Retinal pigment epithelial cell (primary cell): Measurements from ENCODE around the gene PPOX.

Source experiments
- DNase-seq: peaks from one replicate; pipeline ENCODE4 v3.0.0-alpha.2; 2010; ENCODE audit warnings: low read depth
- H3K4me3 ChIP-seq: 2 replicates; pipeline ENCODE4 v1.5.1; 2011; ENCODE audit warnings: mild to moderate bottlenecking, low read length, control low read depth, moderate library complexity
- CTCF ChIP-seq: conservative IDR thresholded peaks from 2 replicates; pipeline ENCODE4 v1.5.1; 2011; ENCODE audit warnings: low read depth, low read length, control low read depth, inconsistent platforms

The PPOX gene

DNA sequence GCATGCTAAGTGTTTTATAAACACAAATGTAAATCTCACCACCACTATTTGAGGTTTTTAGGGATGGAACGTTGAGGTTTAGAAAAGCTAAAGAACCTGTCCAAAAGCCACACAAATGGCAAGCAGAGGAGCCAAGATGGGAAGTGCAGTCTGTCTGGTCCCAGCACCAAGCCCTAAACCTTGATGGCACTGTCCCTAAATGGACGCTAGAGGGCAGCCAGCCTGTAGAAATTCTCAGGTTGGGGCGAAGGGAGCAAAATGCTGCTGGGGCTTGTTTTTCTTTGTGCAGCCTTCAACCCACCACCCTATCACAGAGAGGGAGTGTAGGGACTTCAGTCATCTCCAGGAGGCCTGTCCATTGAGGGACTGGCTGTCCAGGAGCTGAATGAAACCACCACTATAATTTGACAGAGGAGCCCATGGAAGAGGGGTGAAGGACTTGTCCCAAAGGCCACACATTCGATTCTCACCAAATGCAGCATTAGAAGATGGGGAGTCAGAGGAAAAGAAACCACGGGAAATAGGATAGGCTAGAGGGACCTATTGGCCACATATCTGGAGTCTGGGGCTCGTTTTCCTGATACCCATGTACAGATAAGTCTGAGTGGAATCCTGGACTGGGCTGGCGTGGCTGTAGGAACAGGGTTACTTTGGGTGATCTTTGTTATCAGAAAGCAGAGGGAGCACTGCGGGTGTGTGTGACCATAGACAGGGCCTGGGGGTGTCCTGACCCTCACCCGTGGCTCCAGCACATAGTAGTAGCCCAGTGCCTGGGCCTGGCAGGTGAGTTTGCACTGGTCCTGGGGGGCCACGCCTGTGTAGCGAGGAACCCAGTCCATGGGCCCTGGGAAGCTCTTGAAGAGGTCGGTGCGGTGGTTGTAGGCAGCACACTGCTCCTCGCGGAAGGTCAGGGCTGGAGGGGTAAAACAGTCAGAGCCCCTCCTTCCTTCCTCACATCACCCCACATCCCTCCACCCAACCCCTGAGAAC is 26.5 kb downstream of the PPOX start:
- H3K4me3 ChIP-seq = no peak overlapping the region
- no peak for DNase-seq

DNA sequence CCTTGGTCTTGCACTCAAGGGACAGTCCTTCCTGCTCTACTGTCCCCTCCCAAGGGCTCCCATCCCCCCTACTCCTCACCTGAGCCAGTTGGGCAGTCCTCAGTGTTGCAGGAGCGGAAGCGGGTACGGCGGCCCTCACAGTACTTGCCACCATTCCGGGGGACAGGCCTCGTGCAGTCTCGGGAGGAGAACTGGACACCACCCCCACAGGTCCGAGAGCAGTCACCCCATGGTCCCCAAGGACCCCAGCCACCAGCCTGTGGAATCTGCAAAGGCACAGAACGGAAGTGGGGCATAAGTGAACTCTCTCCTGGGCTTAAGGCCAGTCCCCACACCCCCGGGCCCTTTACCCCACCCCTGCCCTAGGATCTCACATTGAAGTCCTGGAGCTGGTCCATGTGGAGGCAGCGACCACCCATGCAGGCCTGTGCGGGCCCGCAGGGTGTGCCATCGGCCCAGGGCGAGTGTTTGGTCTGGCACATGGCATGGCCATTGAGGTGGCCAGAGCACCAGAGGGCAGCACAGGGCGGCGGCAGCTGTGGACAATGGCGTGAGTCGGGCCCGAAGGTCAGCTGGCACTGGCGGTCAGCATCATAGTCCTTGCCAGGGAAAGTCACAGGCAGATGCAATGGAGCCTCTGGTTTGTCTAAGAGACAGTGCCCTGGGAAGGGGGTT is 27.5 kb downstream of the PPOX start:
- H3K4me3 ChIP-seq = no peak overlapping the region
- DNase-seq = no peak
- no peak for TF ChIP-seq CTCF

More for the DNA sequence above, 26.5 kb downstream of the PPOX start:
- peak; percentile 96 for TF ChIP-seq CTCF

DNA sequence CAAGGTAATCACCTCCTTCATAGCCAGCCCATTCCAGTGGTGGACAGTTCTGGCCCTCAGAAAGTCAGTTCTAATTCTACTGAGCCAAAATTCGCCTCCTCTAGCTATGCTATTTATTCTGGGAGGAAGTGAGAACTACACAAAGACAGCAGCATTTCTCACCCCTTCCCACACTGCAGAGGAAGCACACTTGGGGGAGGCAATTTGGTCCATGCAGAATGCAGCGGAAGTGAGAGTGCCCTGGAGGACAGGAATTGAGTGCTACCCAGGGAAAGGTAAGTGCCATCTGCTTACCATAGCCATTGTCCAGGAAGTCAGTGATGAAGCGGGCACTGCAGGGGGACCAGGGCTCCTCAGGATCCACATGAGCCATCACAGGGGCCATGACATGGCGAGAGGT is 28.9 kb downstream of the PPOX start:
- no peak for TF ChIP-seq CTCF
- H3K4me3 ChIP-seq = no peak overlapping the region
- DNase-seq = no peak

DNA sequence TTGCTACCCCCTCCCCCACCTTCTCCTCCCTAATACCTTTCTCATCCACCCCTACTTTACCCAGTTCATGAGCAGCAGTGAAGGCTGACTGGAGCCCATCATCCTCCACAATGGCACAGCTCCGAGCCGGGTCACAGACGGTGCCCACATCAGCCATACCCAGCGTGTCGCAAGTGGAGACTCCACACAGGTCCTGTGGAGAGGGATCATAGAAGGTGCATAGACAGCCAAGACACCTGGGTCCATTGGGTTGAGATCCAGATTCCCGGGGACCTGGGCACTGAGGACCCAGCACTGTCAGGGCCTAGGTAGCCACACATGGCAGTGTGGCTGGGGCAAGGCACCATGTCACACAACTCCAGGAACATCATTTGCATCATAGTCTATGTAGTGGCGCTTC is 29.9 kb downstream of the PPOX start:
- H3K4me3 ChIP-seq = no peak overlapping the region
- no peak for DNase-seq
- TF ChIP-seq CTCF = no peak

DNA sequence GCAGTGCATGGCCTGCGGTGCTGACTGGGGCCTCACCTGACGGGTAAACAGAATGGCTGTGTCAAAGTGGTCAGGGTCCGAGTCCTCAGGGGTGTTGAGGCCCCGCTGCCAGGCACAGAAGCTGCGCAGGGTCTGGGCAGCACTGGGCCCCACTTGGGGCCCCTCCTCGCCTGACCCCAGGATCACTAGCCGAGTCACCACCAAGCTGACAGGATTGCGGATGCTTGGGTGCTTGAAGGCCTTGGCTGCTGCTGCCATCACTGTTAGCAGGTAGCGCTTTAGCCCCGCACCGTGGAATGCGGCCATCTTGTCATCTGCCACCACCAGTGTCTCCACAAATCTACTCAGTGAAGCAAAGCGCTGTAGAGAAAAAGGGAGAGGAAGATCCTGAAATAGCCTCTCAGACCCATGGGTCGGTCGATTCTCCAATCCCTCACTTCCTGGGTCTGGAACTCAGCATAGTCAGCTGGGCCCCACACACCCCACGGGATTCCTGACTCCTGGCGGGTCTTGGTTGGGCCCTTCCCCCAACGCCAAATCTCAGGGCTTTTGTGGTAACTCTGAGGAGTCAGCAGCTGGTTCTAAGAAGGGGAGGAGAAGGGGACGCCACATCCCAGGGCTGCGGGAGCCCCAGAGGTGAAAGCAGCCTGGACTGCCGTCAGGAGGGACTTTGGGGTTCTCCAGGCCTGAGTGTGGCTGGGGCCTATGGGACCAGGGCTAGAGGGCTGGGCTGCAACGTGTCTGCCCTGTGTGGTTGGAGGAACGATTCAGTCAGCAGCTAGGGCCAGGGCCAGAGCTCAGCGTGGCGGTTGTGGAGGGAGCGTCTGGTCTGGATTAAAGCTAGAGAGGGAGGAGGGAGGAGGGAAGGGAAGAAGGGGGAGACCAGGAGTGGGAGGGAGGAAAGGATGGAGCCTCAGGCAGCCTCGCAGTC is 30.6 kb downstream of the PPOX start:
- no peak overlapping the region for H3K4me3 ChIP-seq
- peak; percentile 59 for DNase-seq
- no peak for TF ChIP-seq CTCF

DNA sequence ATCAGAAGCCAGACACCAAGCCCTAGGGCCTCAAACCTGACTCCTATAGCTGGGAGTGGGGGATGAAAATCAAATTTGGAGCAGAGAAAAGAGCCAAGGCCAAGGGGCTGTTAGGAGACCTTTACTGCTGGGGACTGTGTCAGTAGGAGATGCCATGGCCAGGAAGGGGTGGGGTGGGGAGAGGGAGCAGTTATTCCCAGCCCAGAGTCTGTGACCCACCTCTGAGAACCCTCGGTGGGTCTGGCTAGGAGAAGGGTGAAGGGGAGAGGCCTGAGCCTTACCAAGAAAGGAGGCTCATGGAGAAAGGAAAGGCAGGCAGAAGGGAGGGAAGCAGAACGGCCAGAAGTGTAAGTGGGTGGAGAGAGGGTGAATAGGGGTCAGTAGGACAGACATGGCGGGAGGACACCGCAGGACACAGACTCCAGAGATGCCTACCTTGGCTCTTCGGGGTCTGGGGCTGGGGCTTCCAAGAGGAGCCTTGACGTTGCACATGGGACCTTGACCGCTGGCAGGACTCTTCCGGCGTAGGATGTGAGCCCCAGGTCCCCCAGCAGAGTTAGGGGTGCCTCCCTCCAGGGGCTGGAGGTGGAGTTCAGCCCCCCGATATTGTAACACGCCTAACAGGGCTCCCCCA is 31.5 kb downstream of the PPOX start:
- no peak for TF ChIP-seq CTCF
- no peak overlapping the region for H3K4me3 ChIP-seq
- DNase-seq = no peak
